H9 (cell line): ENCODE measurements around the gene LAIR1. TPM values are rescaled to one million over a fixed set of nuclear protein-coding genes. Genes with fewer than 3 reads are reported as not detected.

Experiments used
- DNase-seq: peaks from one replicate; pipeline ENCODE4 v3.0.0-alpha.2; 2017
- H2AFZ ChIP-seq: one replicate; pipeline ENCODE4 v1.6.1; 2013; ENCODE audit warnings: mild to moderate bottlenecking, low read length, control low read depth, moderate library complexity
- H2AK5ac ChIP-seq: 2 replicates; pipeline ENCODE4 v1.6.1; 2013; ENCODE audit warnings: low read length, control low read depth, mixed read lengths; ENCODE audit not compliant: insufficient read length
- H2BK120ac ChIP-seq: one replicate; pipeline ENCODE4 v1.6.1; 2013; ENCODE audit warnings: low read depth, mild to moderate bottlenecking, low read length, control low read depth, inconsistent platforms; ENCODE audit not compliant: poor library complexity, severe bottlenecking
- H2BK12ac ChIP-seq: 2 replicates; pipeline ENCODE4 v1.6.1; 2013; ENCODE audit warnings: low read length, control low read depth, mixed read lengths, low read depth; ENCODE audit not compliant: insufficient read length
- H2BK15ac ChIP-seq: 2 replicates; pipeline ENCODE4 v1.6.1; 2013; ENCODE audit warnings: low read depth, low read length, control low read depth
- H2BK20ac ChIP-seq: one replicate; pipeline ENCODE4 v1.6.1; 2013; ENCODE audit warnings: low read depth, mild to moderate bottlenecking, low read length, control low read depth, inconsistent platforms; ENCODE audit not compliant: poor library complexity, severe bottlenecking
- H2BK5ac ChIP-seq: 2 replicates; pipeline ENCODE4 v1.6.1; 2013; ENCODE audit warnings: low read length, control low read depth, mixed read lengths; ENCODE audit not compliant: insufficient read length
- H3K14ac ChIP-seq: 2 replicates; pipeline ENCODE4 v1.6.1; 2013; ENCODE audit warnings: low read length, control low read depth; ENCODE audit not compliant: insufficient read depth
- H3K18ac ChIP-seq: 2 replicates; pipeline ENCODE4 v1.6.1; 2013; ENCODE audit warnings: low read depth, mild to moderate bottlenecking, mixed read lengths, low read length, control low read depth; ENCODE audit not compliant: insufficient read length
- H3K23ac ChIP-seq: 2 replicates; pipeline ENCODE4 v1.6.1; 2013; ENCODE audit warnings: low read length, control low read depth, mixed read lengths, low read depth; ENCODE audit not compliant: insufficient read length
- H3K23me2 ChIP-seq: 2 replicates; pipeline ENCODE4 v1.6.1; 2013; ENCODE audit warnings: low read depth, mild to moderate bottlenecking, mixed read lengths, low read length, control low read depth; ENCODE audit not compliant: insufficient read length, poor library complexity, severe bottlenecking
- H3K27ac ChIP-seq: 2 replicates; pipeline ENCODE4 v1.5.1; 2013; ENCODE audit warnings: low read length, control low read depth, mixed read lengths, low read depth; ENCODE audit not compliant: insufficient read length
- H3K27me3 ChIP-seq: 2 replicates; pipeline ENCODE4 v1.6.1; 2013; ENCODE audit warnings: low read length, control low read depth, inconsistent platforms; ENCODE audit not compliant: insufficient read depth
- H3K4ac ChIP-seq: 2 replicates; pipeline ENCODE4 v1.6.1; 2013; ENCODE audit warnings: low read depth, mild to moderate bottlenecking, control low read depth, inconsistent platforms, low read length, moderate library complexity
- H3K4me1 ChIP-seq: 2 replicates; pipeline ENCODE4 v1.6.1; 2013; ENCODE audit warnings: low read length, control low read depth, inconsistent platforms; ENCODE audit not compliant: insufficient read depth
- H3K4me2 ChIP-seq: 2 replicates; pipeline ENCODE4 v1.6.1; 2013; ENCODE audit warnings: low read length, control low read depth, mixed read lengths; ENCODE audit not compliant: insufficient read length, insufficient read depth
- H3K56ac ChIP-seq: 2 replicates; pipeline ENCODE4 v1.6.1; 2013; ENCODE audit warnings: low read depth, mild to moderate bottlenecking, mixed read lengths, low read length, control low read depth; ENCODE audit not compliant: insufficient read length
- H3K79me1 ChIP-seq: 2 replicates; pipeline ENCODE4 v1.6.1; 2013; ENCODE audit warnings: low read depth, mild to moderate bottlenecking, moderate library complexity, low read length, control low read depth, inconsistent platforms; ENCODE audit not compliant: insufficient read depth, poor library complexity, severe bottlenecking
- H3K79me2 ChIP-seq: 2 replicates; pipeline ENCODE4 v1.6.1; 2013; ENCODE audit warnings: low read length, control low read depth, inconsistent platforms; ENCODE audit not compliant: insufficient read depth
- H3K9ac ChIP-seq: 2 replicates; pipeline ENCODE4 v1.6.1; 2013; ENCODE audit warnings: low read length, control low read depth, mixed read lengths; ENCODE audit not compliant: insufficient read length; ENCODE audit errors: extremely low read depth
- H3K9me3 ChIP-seq: one replicate; pipeline ENCODE4 v1.6.1; 2013; ENCODE audit warnings: low read depth, low read length, inconsistent platforms; ENCODE audit not compliant: control insufficient read depth
- H3T11ph ChIP-seq: one replicate; pipeline ENCODE4 v1.6.1; 2013; ENCODE audit warnings: mild to moderate bottlenecking, low read length, control low read depth, inconsistent platforms
- H4K20me1 ChIP-seq: one replicate; pipeline ENCODE4 v1.6.1; 2013; ENCODE audit not compliant: control insufficient read depth, insufficient read length, insufficient read depth
- H4K5ac ChIP-seq: 2 replicates; pipeline ENCODE4 v1.6.1; 2013; ENCODE audit warnings: low read depth, mild to moderate bottlenecking, mixed read lengths, low read length, control low read depth; ENCODE audit not compliant: insufficient read length
- H4K8ac ChIP-seq: replicated peaks from 2 replicates; pipeline ENCODE4 v1.6.1; 2013; ENCODE audit warnings: low read length, control low read depth, mixed read lengths, low read depth; ENCODE audit not compliant: insufficient read length
- H4K91ac ChIP-seq: 2 replicates; pipeline ENCODE4 v1.6.1; 2013; ENCODE audit warnings: low read depth, mild to moderate bottlenecking, moderate library complexity, mixed read lengths, low read length, control low read depth; ENCODE audit not compliant: insufficient read length
- H3K27ac Mint-ChIP-seq, 3 experiments: 2 replicates in 2 of 3; 3 replicates in 1 of 3; pipeline ENCODE4 v1.8.0; 2020 to 2021; ENCODE audit warnings: mixed read lengths in 3 of 3, mild to moderate bottlenecking in 1 of 3, moderate library complexity in 1 of 3
- H3K27me3 Mint-ChIP-seq: 2 replicates; pipeline ENCODE4 v1.8.0; 2021; ENCODE audit warnings: low read depth, mild to moderate bottlenecking, moderate library complexity, mixed read lengths
- H3K36me3 Mint-ChIP-seq, 3 experiments: 2 replicates in 2 of 3; 3 replicates in 1 of 3; pipeline ENCODE4 v1.8.0; 2020 to 2021; ENCODE audit warnings: low read depth in 3 of 3, mixed read lengths in 3 of 3; ENCODE audit not compliant: insufficient read depth in 1 of 3
- H3K4me1 Mint-ChIP-seq, 2 experiments: 2 replicates each; pipeline ENCODE4 v1.8.0; 2020; ENCODE audit warnings: mixed read lengths in 2 of 2
- H3K4me3 Mint-ChIP-seq, 2 experiments: 2 replicates in 1 of 2; 3 replicates in 1 of 2; pipeline ENCODE4 v1.8.0; 2020 to 2021; ENCODE audit warnings: mild to moderate bottlenecking in 2 of 2, mixed read lengths in 2 of 2, moderate library complexity in 1 of 2
- H3K9me3 Mint-ChIP-seq, 2 experiments: 2 replicates in 1 of 2; 3 replicates in 1 of 2; pipeline ENCODE4 v1.8.0; 2020; ENCODE audit warnings: mild to moderate bottlenecking in 2 of 2, mixed read lengths in 2 of 2, moderate library complexity in 1 of 2
- CTCF ChIP-seq: fragments of 200-600 bp; sonication (generic); conservative IDR thresholded peaks from 3 replicates; pipeline ENCODE4 v1.8.0; 2021; ENCODE audit warnings: antibody characterized with exemption, mild to moderate bottlenecking
- WGBS: extraction: QIAGEN DNeasy Blood & Tissue Kit; methylation state at CpG from one replicate; pipeline ENCODE4 v1.1.7; 2013; ENCODE audit warnings: missing lambda C conversion rate, low lambda C conversion rate, mixed read lengths; ENCODE audit not compliant: insufficient read length; ENCODE audit errors: extremely low coverage; 5-methylcytosine and 5-hydroxymethylcytosine counted together
- total RNA-seq: library from RNA; stranded (reverse); gene quantifications from 2 replicates; pipeline ENCODE4 v1.2.1, GENCODE V29; 2021

LAIR1 gene
- total RNA-seq, 1 experiment from 2014 or later: not detected

DNA sequence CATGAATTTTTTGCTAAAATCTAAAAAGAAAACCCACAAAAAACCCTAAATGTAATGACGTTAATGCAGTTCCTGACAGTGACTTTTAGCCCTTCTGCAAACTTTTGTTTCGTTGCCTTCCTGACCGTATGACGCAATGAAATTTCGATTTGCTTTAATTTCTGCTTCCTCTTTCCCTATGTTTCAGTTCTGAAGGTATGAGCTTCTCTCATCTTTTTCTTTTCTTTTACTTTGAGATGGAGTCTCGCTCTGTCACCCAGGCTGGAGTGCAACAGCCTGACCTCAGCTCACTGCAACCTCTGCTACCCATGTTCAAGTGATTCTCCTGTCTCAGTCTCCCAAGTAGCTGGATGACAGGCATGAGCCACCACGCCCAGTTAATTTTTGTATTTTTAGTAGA is 45.7 kb downstream of the LAIR1 start:
- Histone ChIP-seq H3K4ac (no peak overlapping the region), H2AK5ac (no peak overlapping the region), H3K9ac (no peak overlapping the region), H2BK12ac (no peak overlapping the region), H3K4me1 (no peaks in the 10 kb centered on the region), H3K14ac (no peak overlapping the region), H4K5ac (no peak overlapping the region), H2AFZ (no peak overlapping the region), H3K23me2 (no peaks in the 10 kb centered on the region), H4K91ac (no peak overlapping the region), H2BK5ac (no peak overlapping the region), H3K4me2 (no peak overlapping the region), H3K27ac (no peak overlapping the region), H3K27me3 (no peaks in the 10 kb centered on the region), H2BK15ac (no peak overlapping the region), H3K56ac (no peak overlapping the region), H3K79me1 (no peaks in the 10 kb centered on the region), H4K20me1 (no peaks in the 10 kb centered on the region), H3K18ac (no peak overlapping the region), H2BK120ac (no peak overlapping the region), H4K8ac (no peak overlapping the region), H2BK20ac (no peak overlapping the region), H3K9me3 (peaks cover 4% of the 10 kb centered on the region), H3K79me2 (no peaks in the 10 kb centered on the region), H3T11ph (no peak overlapping the region), H3K23ac (no peak overlapping the region)
- DNase-seq: no peak
- WGBS: no CpG with 5 or more reads among the region's 7 CpGs
- no peak for TF ChIP-seq CTCF
- Mint-ChIP-seq H3K27me3 (peaks cover 30% of the 10 kb centered on the region), H3K4me3 (no peak overlapping the region), H3K9me3 (peaks cover 34 to 69% of the 10 kb centered on the region in 2 experiments), H3K4me1 (peaks cover 5% of the 10 kb centered on the region in 2 experiments), H3K36me3 (peaks cover 8 to 20% (median 16%) of the 10 kb centered on the region in 3 experiments), H3K27ac (no peak overlapping the region)
